GM12873 (cell line): ENCODE data around the gene SMC1A.

Source experiments
- TF ChIP-seq, protein P1 (sequence below): IDR thresholded peaks from 2 replicates; pipeline ENCODE4 v1.5.1; 2012; ENCODE audit warnings: low read depth, mild to moderate bottlenecking, moderate library complexity, low read length, control low read depth; ENCODE audit not compliant: insufficient read depth; ENCODE audit errors: missing control alignments

SMC1A gene

DNA sequence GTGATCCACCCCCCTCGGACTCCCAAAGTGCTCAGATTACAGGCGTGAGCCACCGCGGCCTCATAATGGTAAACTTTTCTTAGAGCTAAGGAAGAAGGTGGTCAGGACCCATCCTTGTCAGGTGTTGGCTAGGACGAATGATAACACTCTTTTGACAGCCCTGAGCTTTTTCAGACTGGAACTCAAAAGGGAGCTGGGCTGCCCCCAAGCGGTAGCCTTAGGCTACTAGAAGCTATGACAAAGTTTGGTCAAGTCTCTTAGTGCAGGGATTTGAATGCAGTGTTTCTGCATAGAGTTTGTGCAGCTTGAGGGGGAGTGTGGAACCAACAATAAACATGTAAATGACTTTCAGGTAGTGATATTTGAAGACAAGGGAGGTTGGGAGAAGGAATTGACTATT, 23.5 kb upstream of the SMC1A start:
- TF ChIP-seq, protein P1, sequence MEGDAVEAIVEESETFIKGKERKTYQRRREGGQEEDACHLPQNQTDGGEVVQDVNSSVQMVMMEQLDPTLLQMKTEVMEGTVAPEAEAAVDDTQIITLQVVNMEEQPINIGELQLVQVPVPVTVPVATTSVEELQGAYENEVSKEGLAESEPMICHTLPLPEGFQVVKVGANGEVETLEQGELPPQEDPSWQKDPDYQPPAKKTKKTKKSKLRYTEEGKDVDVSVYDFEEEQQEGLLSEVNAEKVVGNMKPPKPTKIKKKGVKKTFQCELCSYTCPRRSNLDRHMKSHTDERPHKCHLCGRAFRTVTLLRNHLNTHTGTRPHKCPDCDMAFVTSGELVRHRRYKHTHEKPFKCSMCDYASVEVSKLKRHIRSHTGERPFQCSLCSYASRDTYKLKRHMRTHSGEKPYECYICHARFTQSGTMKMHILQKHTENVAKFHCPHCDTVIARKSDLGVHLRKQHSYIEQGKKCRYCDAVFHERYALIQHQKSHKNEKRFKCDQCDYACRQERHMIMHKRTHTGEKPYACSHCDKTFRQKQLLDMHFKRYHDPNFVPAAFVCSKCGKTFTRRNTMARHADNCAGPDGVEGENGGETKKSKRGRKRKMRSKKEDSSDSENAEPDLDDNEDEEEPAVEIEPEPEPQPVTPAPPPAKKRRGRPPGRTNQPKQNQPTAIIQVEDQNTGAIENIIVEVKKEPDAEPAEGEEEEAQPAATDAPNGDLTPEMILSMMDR = peak; percentile 80

DNA sequence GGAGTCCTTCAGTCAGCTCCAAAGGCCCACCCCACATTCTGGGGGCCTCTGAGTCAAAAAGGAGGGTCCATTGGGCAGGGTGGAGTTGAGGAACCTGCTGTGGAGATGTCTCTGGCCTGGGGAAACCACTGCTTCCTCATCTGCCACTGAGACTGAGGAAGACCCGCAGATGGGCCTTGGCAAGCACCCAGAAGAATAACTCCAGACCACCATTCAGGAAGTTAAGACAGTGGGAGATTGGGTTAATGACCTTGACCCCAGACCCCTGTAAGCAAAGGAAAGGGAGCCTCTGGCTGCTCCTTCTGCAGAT, 19.8 kb upstream of the SMC1A start:
- TF ChIP-seq, protein P1 = no peak

- TF ChIP-seq, protein P1 = no peak
Observed at GRCh38 chrX:53441531-53442321, 19.3 kb upstream of the SMC1A start.

DNA sequence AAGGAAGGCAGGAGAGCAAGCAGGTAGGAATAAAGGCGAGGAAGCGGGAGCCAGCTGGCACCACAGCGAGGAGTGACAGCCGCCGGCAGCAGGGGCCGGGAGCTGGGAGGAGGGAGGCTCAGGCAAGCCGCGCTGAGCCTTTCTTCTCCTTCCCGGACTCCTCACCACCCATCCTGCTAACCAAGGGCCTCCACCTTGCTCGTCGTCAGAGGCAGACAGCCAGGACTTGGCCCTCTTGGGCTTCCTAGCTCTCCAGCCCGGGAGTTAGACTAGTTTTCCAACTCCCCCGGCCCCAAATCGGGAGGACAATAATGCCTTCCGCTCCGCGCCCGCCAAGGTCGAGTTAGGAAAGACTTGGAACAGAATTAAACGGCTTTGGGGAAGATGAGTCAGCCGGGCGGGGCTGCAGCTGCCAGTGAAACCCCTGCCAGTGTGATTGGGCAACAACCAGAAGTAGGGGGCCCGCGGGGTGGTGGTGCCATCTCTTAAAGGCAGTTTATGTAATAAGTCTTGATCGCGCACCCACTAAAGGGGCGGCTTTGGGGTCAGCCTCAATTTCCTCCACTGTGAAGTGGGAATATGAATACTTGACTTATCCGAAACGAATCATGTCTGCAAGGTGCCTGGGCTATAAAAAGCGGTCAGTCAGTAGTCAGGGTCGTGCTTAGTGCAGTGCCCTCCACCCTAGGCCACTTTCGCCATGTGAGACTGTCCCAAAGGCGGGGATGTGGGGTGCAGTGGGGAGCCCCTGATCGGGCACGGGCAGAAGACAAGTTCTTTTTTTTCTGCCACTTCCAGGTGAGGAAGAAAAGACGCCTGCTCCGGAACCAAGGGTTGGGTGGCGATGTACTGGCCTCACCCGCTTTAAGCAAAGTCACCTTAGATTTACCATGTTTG, 18.4 kb upstream of the SMC1A start:
- TF ChIP-seq, protein P1 = no peak

- TF ChIP-seq, protein P1 = no peak
Observed at GRCh38 chrX:53440101-53440500, 17.6 kb upstream of the SMC1A start.

DNA sequence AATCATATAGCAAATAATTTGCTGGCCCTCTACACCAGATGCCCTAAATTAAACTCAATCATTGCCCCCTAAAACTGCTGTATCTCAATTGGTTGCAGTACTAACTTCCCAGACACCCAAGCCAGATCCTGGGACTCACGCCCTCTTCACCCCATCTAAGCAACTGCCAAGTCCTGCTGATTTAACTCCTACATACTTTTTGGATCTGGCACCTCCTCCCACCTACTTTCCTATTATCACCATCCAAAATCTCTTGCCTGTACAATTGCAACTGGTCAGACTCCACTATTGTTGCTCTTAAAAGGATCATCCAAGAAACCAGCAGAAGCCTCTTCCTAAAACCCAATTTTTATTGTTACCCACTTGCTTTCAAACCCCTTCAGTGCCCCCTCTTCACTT, 16.4 kb upstream of the SMC1A start:
- TF ChIP-seq, protein P1 = no peak

- TF ChIP-seq, protein P1 = no peak
Observed at GRCh38 chrX:53438174-53438831, 15.8 kb upstream of the SMC1A start.
